CD4-positive, CD25-positive, alpha-beta regulatory T cell (primary cell): ENCODE results near the gene GIPC2. TPM values are rescaled to one million over a fixed set of nuclear protein-coding genes. Genes with fewer than 3 reads are reported as not detected.
A peak's percentile ranks its signal among the peaks of the same experiment; 100 is the strongest.
"Not testable (repeated sequence)": the region's sequence is repeated elsewhere in the genome, so short reads cannot be mapped to it uniquely, and the experiment has no call there.

ENCODE experiments used
- ATAC-seq, 2 donors: fragments of 150-1000 bp; cut with Tn5 transposase; one replicate each; pipeline ENCODE4 v1.10.0; 2021; ENCODE audit warnings: low read depth in 2 of 2, moderate number of reproducible peaks in 2 of 2, moderate library complexity in 1 of 2
- DNase-seq, 3 donors: peaks; one replicate each; pipeline versions ENCODE4 v3.0.0 to v3.0.0-alpha.2; 2012 to 2022; ENCODE audit warnings: mixed read lengths in 1 of 3
- H3K27ac ChIP-seq: one replicate; pipeline ENCODE4 v1.7.0; 2013; ENCODE audit warnings: mild to moderate bottlenecking, low read length; ENCODE audit not compliant: insufficient read depth, poor library complexity, severe bottlenecking
- H3K27me3 ChIP-seq: one replicate; pipeline ENCODE4 v1.7.0; 2013; ENCODE audit warnings: low read length; ENCODE audit not compliant: control insufficient read depth, insufficient read depth
- H3K36me3 ChIP-seq: one replicate; pipeline ENCODE4 v1.7.0; 2013; ENCODE audit warnings: mild to moderate bottlenecking, low read length, moderate library complexity; ENCODE audit not compliant: control insufficient read depth, insufficient read depth
- H3K4me1 ChIP-seq: 2 replicates; pipeline ENCODE4 v1.7.0; 2013; ENCODE audit warnings: mild to moderate bottlenecking, low read length; ENCODE audit not compliant: insufficient read depth, control insufficient read depth, poor library complexity, severe bottlenecking
- H3K4me3 ChIP-seq: one replicate; pipeline ENCODE4 v1.7.0; 2013; ENCODE audit warnings: low read depth, mild to moderate bottlenecking, low read length, moderate library complexity
- H3K9me3 ChIP-seq, 2 experiments: 1 replicate in 1 of 2; 2 replicates in 1 of 2; pipeline ENCODE4 v1.7.0; 2013; ENCODE audit warnings: low read length in 2 of 2, mild to moderate bottlenecking in 1 of 2, moderate library complexity in 1 of 2; ENCODE audit not compliant: control insufficient read depth in 2 of 2
- H3K27ac Mint-ChIP-seq, 3 donors: one replicate each; pipeline ENCODE4 v1.8.0; 2020 to 2022; ENCODE audit warnings: mild to moderate bottlenecking in 3 of 3, mixed read lengths in 3 of 3, moderate library complexity in 2 of 3
- H3K27me3 Mint-ChIP-seq: one replicate; pipeline ENCODE4 v1.8.0; 2022; ENCODE audit warnings: mild to moderate bottlenecking, mixed read lengths
- H3K36me3 Mint-ChIP-seq: one replicate; pipeline ENCODE4 v1.8.0; 2020; ENCODE audit warnings: mixed read lengths
- H3K4me1 Mint-ChIP-seq, 4 donors: one replicate each; pipeline ENCODE4 v1.8.0; 2020 to 2022; ENCODE audit warnings: mixed read lengths in 4 of 4, mild to moderate bottlenecking in 1 of 4
- H3K4me3 Mint-ChIP-seq, 4 donors: one replicate each; pipeline ENCODE4 v1.8.0; 2020 to 2022; ENCODE audit warnings: mild to moderate bottlenecking in 4 of 4, mixed read lengths in 4 of 4, moderate library complexity in 3 of 4
- H3K9me3 Mint-ChIP-seq, 7 donors: one replicate each; pipeline ENCODE4 v1.8.0; 2020 to 2022; ENCODE audit warnings: mixed read lengths in 7 of 7, mild to moderate bottlenecking in 3 of 7, moderate library complexity in 2 of 7
- polyA plus RNA-seq, 4 donors: library from polyadenylated mRNA; unstranded; fragments of 300-500 nt; fragmentation: Illumina TruSeq; gene quantifications; one replicate each; pipeline ENCODE4 v1.2.3, GENCODE V29; 2021
- total RNA-seq: library from RNA; stranded (reverse); gene quantifications from one replicate; pipeline ENCODE4 v1.2.3, GENCODE V29; 2022

Gene GIPC2, protein sequence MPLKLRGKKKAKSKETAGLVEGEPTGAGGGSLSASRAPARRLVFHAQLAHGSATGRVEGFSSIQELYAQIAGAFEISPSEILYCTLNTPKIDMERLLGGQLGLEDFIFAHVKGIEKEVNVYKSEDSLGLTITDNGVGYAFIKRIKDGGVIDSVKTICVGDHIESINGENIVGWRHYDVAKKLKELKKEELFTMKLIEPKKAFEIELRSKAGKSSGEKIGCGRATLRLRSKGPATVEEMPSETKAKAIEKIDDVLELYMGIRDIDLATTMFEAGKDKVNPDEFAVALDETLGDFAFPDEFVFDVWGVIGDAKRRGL
- not detected for total RNA-seq
- polyA plus RNA-seq = under 1 TPM in 2 of 4 donors, not detected in 2; 0.22 to 0.39 TPM

DNA sequence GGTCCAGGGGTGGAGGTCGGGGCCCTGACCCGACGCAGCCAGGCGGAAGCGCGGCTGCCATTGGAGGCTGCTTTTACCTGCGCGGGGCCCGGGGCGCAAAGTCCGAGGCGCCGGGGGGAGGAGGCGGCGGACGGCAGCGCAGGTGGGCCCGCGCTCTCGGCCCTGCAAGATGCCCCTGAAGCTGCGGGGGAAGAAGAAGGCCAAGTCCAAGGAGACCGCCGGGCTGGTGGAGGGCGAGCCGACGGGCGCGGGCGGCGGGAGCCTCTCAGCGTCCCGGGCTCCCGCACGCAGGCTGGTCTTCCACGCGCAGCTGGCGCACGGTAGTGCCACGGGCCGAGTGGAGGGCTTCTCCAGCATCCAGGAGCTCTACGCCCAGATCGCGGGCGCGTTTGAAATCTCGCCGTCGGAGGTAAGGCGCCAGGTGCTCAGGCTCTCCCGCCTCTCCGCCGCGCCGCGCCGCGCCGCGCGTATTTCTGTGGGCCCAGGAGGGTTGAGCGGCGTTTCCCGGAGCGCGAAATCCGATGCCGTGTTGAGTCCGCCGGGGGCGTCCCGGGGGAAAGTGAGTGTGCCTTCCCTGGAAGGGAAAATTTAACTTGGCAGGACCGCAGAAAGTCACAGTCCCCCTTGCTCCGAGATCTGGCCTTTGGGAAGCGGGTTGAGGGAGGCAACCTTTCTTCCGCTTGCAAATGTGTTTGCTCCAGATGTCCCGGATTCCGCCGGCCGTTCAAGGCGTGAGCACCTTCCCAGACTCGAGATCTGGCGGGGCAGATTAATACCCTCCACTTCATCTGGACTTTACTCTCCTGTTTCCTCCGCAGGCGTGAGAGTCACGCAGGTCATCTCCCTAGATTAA, at the start of gene GIPC2:
GIPC2 (plus strand) TSS at position 41 of the 853 bp plus-strand sequence; CDS start at position 170, 129 bp downstream.
- DNase-seq (peak in 2 of 3 donors; percentile 19 to 31), ATAC-seq (peak in 1 of 2 donors; percentile 44)
- H3K36me3 Mint-ChIP-seq = no peaks in the 10 kb centered on the region
- peaks cover 15% of the 10 kb centered on the region for H3K4me1 ChIP-seq
- no peaks in the 10 kb centered on the region for H3K36me3 ChIP-seq
- H3K4me1 Mint-ChIP-seq = peaks cover 0 to 19% (median 9%) of the 10 kb centered on the region in 4 donors
- H3K27me3 ChIP-seq = peaks cover 36% of the 10 kb centered on the region
- H3K4me3 ChIP-seq = peak within 1 kb of the TSS; percentile 56
- H3K9me3 Mint-ChIP-seq = peaks cover 0 to 3% (median 0%) of the 10 kb centered on the region in 7 donors
- no peak within 1 kb of the TSS for H3K27ac ChIP-seq
- peak within 1 kb of the TSS; percentile 55 to 84 (median 82) for H3K4me3 Mint-ChIP-seq
- peaks cover 64% of the 10 kb centered on the region for H3K27me3 Mint-ChIP-seq
- H3K9me3 ChIP-seq = no peaks in the 10 kb centered on the region
- H3K27ac Mint-ChIP-seq = no peak within 1 kb of the TSS

DNA sequence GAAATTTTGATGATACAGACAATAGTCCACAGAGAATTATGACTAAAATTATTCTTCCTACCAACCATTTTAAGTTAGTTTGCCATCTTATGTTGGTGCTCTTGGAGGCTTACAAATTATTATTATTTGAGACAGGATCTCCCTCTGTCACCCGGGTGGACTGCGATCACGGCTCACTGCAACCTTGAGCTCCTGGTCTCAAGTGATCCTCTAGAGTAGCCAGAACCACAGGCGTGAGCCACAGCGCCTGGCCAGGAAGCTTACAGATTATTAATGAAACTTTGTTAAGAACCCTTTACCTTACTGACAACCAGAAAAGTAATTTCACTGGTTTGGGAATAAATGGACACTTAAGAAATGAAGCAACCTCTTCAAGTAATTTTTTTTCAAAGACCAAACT, 49.0 kb upstream of the GIPC2 start:
- H3K27ac ChIP-seq = no peak overlapping the region
- H3K36me3 ChIP-seq = no peaks in the 10 kb centered on the region
- H3K9me3 ChIP-seq = no peaks in the 10 kb centered on the region
- Mint-ChIP-seq H3K4me3 (no peak overlapping the region), H3K9me3 (no peaks in the 10 kb centered on the region), H3K4me1 (peaks cover 0 to 5% (median 4%) of the 10 kb centered on the region in 4 donors), H3K27ac (peak overlapping the region in 1 of 3 donors; percentile 69), H3K36me3 (peaks cover 13% of the 10 kb centered on the region), H3K27me3 (no peaks in the 10 kb centered on the region)
- DNase-seq = no peak
- no peak overlapping the region for H3K4me3 ChIP-seq
- no peaks in the 10 kb centered on the region for H3K27me3 ChIP-seq
- ATAC-seq = no peak
- no peaks in the 10 kb centered on the region for H3K4me1 ChIP-seq

DNA sequence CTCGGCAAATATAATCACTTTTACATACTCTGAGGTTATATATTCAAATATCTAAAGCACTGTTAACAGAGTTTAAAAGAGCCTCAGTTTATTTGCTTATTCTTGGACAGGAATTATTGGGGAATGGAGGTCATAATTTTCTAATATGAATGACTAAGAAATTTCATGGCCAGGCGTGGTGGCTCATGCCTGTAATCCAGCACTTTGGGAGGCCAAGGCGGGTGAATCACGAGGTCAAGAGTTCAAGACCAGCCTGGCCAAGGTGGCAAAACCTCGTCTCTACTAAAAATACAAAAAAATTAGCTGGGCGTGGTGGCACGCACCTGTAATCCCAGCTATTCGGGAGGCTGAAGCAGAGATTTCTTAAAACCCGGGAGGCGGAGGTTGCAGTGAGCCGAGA, 45.2 kb upstream of the GIPC2 start:
- not testable (repeated sequence) for H3K36me3 ChIP-seq, H3K4me3 Mint-ChIP-seq, ATAC-seq, H3K27me3 Mint-ChIP-seq, H3K27ac ChIP-seq, DNase-seq, H3K4me1 ChIP-seq, H3K9me3 ChIP-seq, H3K27me3 ChIP-seq, H3K9me3 Mint-ChIP-seq, H3K4me3 ChIP-seq
- Mint-ChIP-seq H3K36me3 (peaks cover 11% of the 10 kb centered on the region), H3K4me1 (peaks cover 7 to 23% (median 17%) of the 10 kb centered on the region in 4 donors), H3K27ac (peak overlapping the region in 1 of 3 donors; percentile 87)

DNA sequence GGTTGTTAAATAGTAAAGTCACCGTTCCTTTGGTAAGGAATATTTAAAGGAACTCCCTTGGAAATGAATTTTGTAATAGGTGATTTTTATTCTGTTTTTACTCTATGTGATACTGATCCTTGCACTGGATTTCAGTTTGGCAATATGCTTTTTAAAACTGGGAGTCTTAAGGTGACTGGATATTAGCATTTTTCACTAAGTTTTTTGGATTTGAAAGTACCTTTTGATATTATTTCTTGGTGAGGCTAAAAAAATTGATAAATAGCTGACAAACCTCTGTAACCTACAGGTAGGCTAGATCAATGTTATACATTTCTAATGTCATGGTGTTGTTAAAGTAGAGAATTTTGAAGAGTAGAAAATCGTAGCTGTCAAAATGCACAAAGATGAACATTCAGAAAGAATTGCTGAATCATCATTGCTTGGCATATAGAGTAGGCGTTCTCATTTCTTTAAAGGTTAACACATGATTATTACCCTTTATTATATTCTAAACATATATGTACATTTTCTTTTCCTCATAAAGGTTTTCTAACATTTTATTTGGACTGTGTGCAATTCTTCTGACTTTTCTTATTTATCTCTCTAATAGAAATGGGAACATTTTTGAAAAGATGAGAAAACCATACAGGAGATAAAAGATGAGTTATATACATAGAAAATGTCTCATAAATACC, 42.6 kb upstream of the GIPC2 start:
- H3K4me3 Mint-ChIP-seq = peak overlapping the region; percentile 10 to 92 (median 42)

DNA sequence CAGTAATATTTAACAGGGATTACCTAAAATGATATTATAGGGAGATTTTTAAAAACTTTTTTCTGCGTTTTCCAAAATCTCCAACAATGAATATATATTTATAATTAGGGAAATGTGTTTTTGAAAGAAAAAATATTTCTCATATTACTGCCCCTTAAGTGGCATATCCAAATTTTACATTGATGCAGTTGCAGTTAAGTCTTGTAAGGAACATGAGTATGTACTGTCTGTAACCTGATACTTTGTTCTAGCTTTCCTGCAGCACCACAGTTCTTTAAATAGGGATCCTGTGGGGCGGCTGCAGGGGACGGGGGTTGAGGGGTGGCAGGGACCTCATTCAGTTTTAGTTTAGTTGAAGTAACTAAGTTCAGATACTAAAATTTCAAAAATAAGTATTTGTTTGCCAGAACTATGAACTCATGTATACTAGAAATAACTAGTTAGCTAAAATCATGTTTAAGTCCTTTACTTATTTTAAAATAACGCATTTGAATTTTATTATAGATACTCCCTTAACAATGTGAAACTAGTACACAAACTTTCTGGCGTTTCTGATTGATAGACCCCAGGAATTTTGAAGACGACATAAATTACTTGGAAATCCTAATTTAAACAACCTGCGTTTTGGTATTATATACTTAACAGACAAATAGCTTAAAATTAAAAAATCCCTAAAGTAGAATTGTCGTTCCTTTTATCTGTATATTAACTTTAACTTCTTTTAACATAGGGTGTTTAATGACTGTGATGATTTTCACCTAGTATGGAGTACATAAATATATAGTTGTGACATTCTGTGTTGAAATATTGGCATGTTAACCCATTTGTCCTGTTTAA, 41.7 kb upstream of the GIPC2 start:
- H3K4me3 Mint-ChIP-seq = peak overlapping the region; percentile 90 to 99 (median 92)
- H3K27me3 Mint-ChIP-seq = peaks cover 5% of the 10 kb centered on the region
- DNase-seq = peak in 2 of 3 donors; percentile 30 to 75
- ATAC-seq = peak; percentile 8 to 13
- H3K9me3 Mint-ChIP-seq = no peaks in the 10 kb centered on the region
- peaks cover 8 to 51% (median 28%) of the 10 kb centered on the region in 4 donors for H3K4me1 Mint-ChIP-seq
- no peaks in the 10 kb centered on the region for H3K36me3 ChIP-seq
- peak overlapping the region; percentile 96 for H3K27ac ChIP-seq
- H3K36me3 Mint-ChIP-seq = no peaks in the 10 kb centered on the region
- peaks cover 33% of the 10 kb centered on the region for H3K4me1 ChIP-seq
- H3K4me3 ChIP-seq = peak overlapping the region; percentile 99
- H3K27me3 ChIP-seq = no peaks in the 10 kb centered on the region
- H3K9me3 ChIP-seq = no peaks in the 10 kb centered on the region
- H3K27ac Mint-ChIP-seq = peak overlapping the region; percentile 96 to 100 (median 98)

More for the DNA sequence above, 42.6 kb upstream of the GIPC2 start:
- no peaks in the 10 kb centered on the region for H3K27me3 ChIP-seq
- no peaks in the 10 kb centered on the region for H3K9me3 ChIP-seq
- peak overlapping the region; percentile 96 for H3K27ac ChIP-seq
- peaks cover 32% of the 10 kb centered on the region for H3K4me1 ChIP-seq
- Mint-ChIP-seq H3K27ac (peak overlapping the region; percentile 45 to 96 (median 48)), H3K27me3 (peaks cover 5% of the 10 kb centered on the region), H3K36me3 (no peaks in the 10 kb centered on the region), H3K9me3 (no peaks in the 10 kb centered on the region), H3K4me1 (peaks cover 7 to 46% (median 24%) of the 10 kb centered on the region in 4 donors)
- peak overlapping the region; percentile 99 for H3K4me3 ChIP-seq
- peak in 1 of 3 donors; percentile 34 for DNase-seq
- no peaks in the 10 kb centered on the region for H3K36me3 ChIP-seq
- ATAC-seq = no peak

DNA sequence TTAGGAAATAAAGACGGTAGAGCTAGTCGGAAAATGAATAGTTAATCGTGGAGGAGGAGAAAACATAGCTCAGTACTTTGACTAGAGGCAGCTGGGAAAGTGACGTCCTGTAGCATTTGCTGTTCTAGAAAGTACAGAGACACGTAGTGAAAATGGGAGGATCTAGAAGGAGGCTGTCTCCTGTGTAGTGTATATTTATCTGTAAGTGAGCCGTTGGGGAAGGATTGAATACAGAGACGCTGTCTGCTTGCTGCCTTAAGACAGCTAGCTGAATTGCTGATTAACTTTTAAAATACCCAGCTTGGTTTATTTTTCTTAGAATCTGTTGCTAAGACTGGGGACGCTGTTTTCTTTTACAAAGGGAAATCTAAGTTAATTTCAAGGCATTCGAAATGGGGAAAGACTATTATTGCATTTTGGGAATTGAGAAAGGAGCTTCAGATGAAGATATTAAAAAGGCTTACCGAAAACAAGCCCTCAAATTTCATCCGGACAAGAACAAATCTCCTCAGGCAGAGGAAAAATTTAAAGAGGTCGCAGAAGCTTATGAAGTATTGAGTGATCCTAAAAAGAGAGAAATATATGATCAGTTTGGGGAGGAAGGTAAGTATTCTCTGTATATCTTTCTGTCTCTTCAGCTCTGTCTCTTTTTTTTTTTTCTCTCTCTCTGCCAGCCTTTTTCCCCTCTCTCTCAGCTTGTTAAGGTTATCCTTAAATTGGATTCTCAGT, 40.9 kb upstream of the GIPC2 start, which contains the start of gene DNAJB4:
DNAJB4 (plus strand) TSS at position 221 of the 729 bp plus-strand sequence; CDS start at position 393, 172 bp downstream.
- DNase-seq (peak; percentile 66 to 97 (median 89)), ATAC-seq (peak; percentile 100)
- peaks cover 12 to 59% (median 32%) of the 10 kb centered on the region in 4 donors for H3K4me1 Mint-ChIP-seq
- H3K9me3 Mint-ChIP-seq = no peaks in the 10 kb centered on the region
- H3K4me1 ChIP-seq = peaks cover 33% of the 10 kb centered on the region
- H3K9me3 ChIP-seq = no peaks in the 10 kb centered on the region
- peak within 1 kb of the TSS; percentile 99 for H3K4me3 ChIP-seq
- H3K36me3 Mint-ChIP-seq = no peaks in the 10 kb centered on the region
- H3K27me3 ChIP-seq = no peaks in the 10 kb centered on the region
- H3K27ac ChIP-seq = peak within 1 kb of the TSS; percentile 96
- no peaks in the 10 kb centered on the region for H3K36me3 ChIP-seq
- peak within 1 kb of the TSS; percentile 90 to 99 (median 92) for H3K4me3 Mint-ChIP-seq
- peak within 1 kb of the TSS; percentile 96 to 100 (median 98) for H3K27ac Mint-ChIP-seq
- H3K27me3 Mint-ChIP-seq = peaks cover 5% of the 10 kb centered on the region
